Adrenal gland (tissue), 5 donors: ENCODE measurements around the gene ADAMTS12.

Experiments used
- CTCF ChIP-seq, 6 experiments: fragments of 450-650 bp in 4 of 6; fragments of 200-600 bp in 2 of 6; sonication (generic) in 1 of 6; IDR thresholded peaks; 1 replicate in 5 of 6; 2 replicates in 1 of 6; pipeline versions ENCODE4 v1.5.1 to v1.8.0; 2016 to 2021; ENCODE audit warnings: antibody characterized with exemption in 6 of 6, mild to moderate bottlenecking in 2 of 6, moderate library complexity in 1 of 6
- POLR2A ChIP-seq, 2 donors: fragments of 450-650 bp; IDR thresholded peaks; one replicate each; pipeline ENCODE4 v1.6.1; 2017; ENCODE audit warnings: antibody characterized with exemption in 2 of 2, mild to moderate bottlenecking in 2 of 2, moderate library complexity in 1 of 2
- donor health status: DM: no; HTN: no; CAD: no.

- TF ChIP-seq CTCF (IDR thresholded peaks at IDR 0.05) (no peak), POLR2A (IDR thresholded peaks at IDR 0.05) (no peak)
Measured at GRCh38 chr5:33748754-33749153, 143.0 kb downstream of the ADAMTS12 start.
